HEK293 (cell line): ENCODE measurements around the gene CERS4.

Source experiments
- BCL11A ChIP-seq: fragments of 450-650 bp; formaldehyde crosslinking; IDR thresholded peaks from 2 replicates; pipeline ENCODE4 v1.5.1; 2016; ENCODE audit warnings: low read depth, missing biosample characterization, missing genetic modification characterization
- GFI1B ChIP-seq: fragments of 450-650 bp; formaldehyde crosslinking; IDR thresholded peaks from 2 replicates; pipeline ENCODE4 v1.5.1; 2016; ENCODE audit warnings: missing biosample characterization, missing genetic modification characterization
- GLI2 ChIP-seq: fragments of 450-650 bp; formaldehyde crosslinking; IDR thresholded peaks from 2 replicates; pipeline ENCODE4; 2017; ENCODE audit warnings: missing biosample characterization, missing genetic modification characterization, low read depth, borderline replicate concordance
- GLI4 ChIP-seq: fragments of 450-650 bp; formaldehyde crosslinking; IDR thresholded peaks from 2 replicates; pipeline ENCODE4 v1.5.1; 2016; ENCODE audit warnings: missing biosample characterization, missing genetic modification characterization
- GLIS2 ChIP-seq: fragments of 450-650 bp; formaldehyde crosslinking; IDR thresholded peaks from 2 replicates; pipeline ENCODE4 v1.5.1; 2016; ENCODE audit warnings: missing biosample characterization, missing genetic modification characterization
- HOXC10 ChIP-seq: sonication (generic); formaldehyde crosslinking; IDR thresholded peaks from 2 replicates; pipeline ENCODE4 v1.8.1; 2023; ENCODE audit warnings: mild to moderate bottlenecking, missing genetic modification reagents
- KLF16 ChIP-seq: fragments of 450-650 bp; formaldehyde crosslinking; IDR thresholded peaks from 2 replicates; pipeline ENCODE4 v1.5.1; 2017; ENCODE audit warnings: missing biosample characterization, missing genetic modification characterization
- MEIS1 ChIP-seq: sonication (generic); formaldehyde crosslinking; IDR thresholded peaks from 2 replicates; pipeline ENCODE4 v1.8.1; 2022; ENCODE audit warnings: missing genetic modification reagents, mild to moderate bottlenecking, borderline replicate concordance
- MZF1 ChIP-seq: fragments of 450-650 bp; formaldehyde crosslinking; IDR thresholded peaks from 2 replicates; pipeline ENCODE4 v1.5.1; 2017; ENCODE audit warnings: missing biosample characterization, missing genetic modification characterization, borderline replicate concordance
- YY1 ChIP-seq: fragments of 450-650 bp; formaldehyde crosslinking; IDR thresholded peaks from 2 replicates; pipeline ENCODE4 v1.5.1; 2018; ENCODE audit warnings: missing biosample characterization, missing genetic modification characterization
- ZFP69B ChIP-seq: fragments of 450-650 bp; formaldehyde crosslinking; IDR thresholded peaks from 2 replicates; pipeline ENCODE4 v1.5.1; 2016; ENCODE audit warnings: missing biosample characterization, missing genetic modification characterization
- ZNF112 ChIP-seq: fragments of 450-650 bp; formaldehyde crosslinking; IDR thresholded peaks from 2 replicates; pipeline ENCODE4 v1.5.0; 2017; ENCODE audit warnings: missing biosample characterization, missing genetic modification characterization
- ZNF146 ChIP-seq: fragments of 450-650 bp; formaldehyde crosslinking; IDR thresholded peaks from 2 replicates; pipeline ENCODE4 v1.5.1; 2016; ENCODE audit warnings: missing biosample characterization, missing genetic modification characterization
- ZNF221 ChIP-seq: fragments of 450-650 bp; formaldehyde crosslinking; IDR thresholded peaks from 2 replicates; pipeline ENCODE4 v1.5.1; 2017; ENCODE audit warnings: missing biosample characterization, missing genetic modification characterization, borderline replicate concordance
- ZNF292 ChIP-seq: fragments of 450-650 bp; formaldehyde crosslinking; IDR thresholded peaks from 2 replicates; pipeline ENCODE4 v1.5.1; 2016; ENCODE audit warnings: low read depth, missing biosample characterization, missing genetic modification characterization, borderline replicate concordance
- ZNF311 ChIP-seq: fragments of 450-650 bp; formaldehyde crosslinking; IDR thresholded peaks from 2 replicates; pipeline ENCODE4 v1.5.1; 2017; ENCODE audit warnings: missing biosample characterization, missing genetic modification characterization, borderline replicate concordance
- ZNF366 ChIP-seq: fragments of 450-650 bp; formaldehyde crosslinking; conservative IDR thresholded peaks from 2 replicates; pipeline ENCODE4 v1.5.1; 2016; ENCODE audit warnings: missing biosample characterization, missing genetic modification characterization
- ZNF391 ChIP-seq: fragments of 450-650 bp; formaldehyde crosslinking; IDR thresholded peaks from 2 replicates; pipeline ENCODE4 v1.5.1; 2016; ENCODE audit warnings: low read depth, missing biosample characterization, missing genetic modification characterization, borderline replicate concordance
- ZNF433 ChIP-seq: fragments of 450-650 bp; formaldehyde crosslinking; IDR thresholded peaks from 2 replicates; pipeline ENCODE4 v1.5.1; 2016; ENCODE audit warnings: missing biosample characterization, missing genetic modification characterization, low read depth
- ZNF473 ChIP-seq: fragments of 450-650 bp; formaldehyde crosslinking; IDR thresholded peaks from 2 replicates; pipeline ENCODE4 v1.5.1; 2017; ENCODE audit warnings: missing biosample characterization, missing genetic modification characterization
- ZNF747 ChIP-seq: fragments of 450-650 bp; formaldehyde crosslinking; IDR thresholded peaks from 2 replicates; pipeline ENCODE4 v1.5.1; 2016; ENCODE audit warnings: missing biosample characterization, missing genetic modification characterization
- ZNF76 ChIP-seq: fragments of 450-650 bp; formaldehyde crosslinking; IDR thresholded peaks from 2 replicates; pipeline ENCODE4; 2016; ENCODE audit warnings: low read depth, missing biosample characterization, missing genetic modification characterization, borderline replicate concordance
- ZNF777 ChIP-seq: fragments of 450-650 bp; formaldehyde crosslinking; IDR thresholded peaks from 2 replicates; pipeline ENCODE4 v1.5.1; 2017; ENCODE audit warnings: missing biosample characterization, missing genetic modification characterization, borderline replicate concordance
- ZNF785 ChIP-seq: fragments of 450-650 bp; formaldehyde crosslinking; IDR thresholded peaks from 2 replicates; pipeline ENCODE4 v1.5.1; 2016; ENCODE audit warnings: missing biosample characterization, missing genetic modification characterization
- ZSCAN30 ChIP-seq: fragments of 450-650 bp; IDR thresholded peaks from 2 replicates; pipeline ENCODE4 v1.5.1; 2018; ENCODE audit warnings: missing biosample characterization, mild to moderate bottlenecking, missing genetic modification characterization, moderate library complexity
- TF ChIP-seq, protein P1 (sequence below): fragments of 450-650 bp; formaldehyde crosslinking; IDR thresholded peaks from 2 replicates; pipeline ENCODE4 v1.5.1; 2016; ENCODE audit warnings: missing biosample characterization, missing genetic modification characterization, low read depth
- TF ChIP-seq, protein P2 (sequence below): fragments of 450-650 bp; formaldehyde crosslinking; IDR thresholded peaks from 2 replicates; pipeline ENCODE4 v1.5.1; 2016; ENCODE audit warnings: missing biosample characterization, missing genetic modification characterization
- TF ChIP-seq, protein P3 (sequence below): fragments of 450-650 bp; formaldehyde crosslinking; IDR thresholded peaks from 2 replicates; pipeline ENCODE4 v1.5.1; 2016; ENCODE audit warnings: missing biosample characterization, missing genetic modification characterization
- TF ChIP-seq, protein P4 (sequence below): fragments of 450-650 bp; formaldehyde crosslinking; IDR thresholded peaks from 2 replicates; pipeline ENCODE4 v1.5.1; 2016; ENCODE audit warnings: missing biosample characterization, missing genetic modification characterization
- TF ChIP-seq, protein P5 (sequence below): fragments of 450-650 bp; formaldehyde crosslinking; IDR thresholded peaks from 2 replicates; pipeline ENCODE4 v1.5.1; 2016; ENCODE audit warnings: missing biosample characterization, missing genetic modification characterization

CERS4 gene

DNA sequence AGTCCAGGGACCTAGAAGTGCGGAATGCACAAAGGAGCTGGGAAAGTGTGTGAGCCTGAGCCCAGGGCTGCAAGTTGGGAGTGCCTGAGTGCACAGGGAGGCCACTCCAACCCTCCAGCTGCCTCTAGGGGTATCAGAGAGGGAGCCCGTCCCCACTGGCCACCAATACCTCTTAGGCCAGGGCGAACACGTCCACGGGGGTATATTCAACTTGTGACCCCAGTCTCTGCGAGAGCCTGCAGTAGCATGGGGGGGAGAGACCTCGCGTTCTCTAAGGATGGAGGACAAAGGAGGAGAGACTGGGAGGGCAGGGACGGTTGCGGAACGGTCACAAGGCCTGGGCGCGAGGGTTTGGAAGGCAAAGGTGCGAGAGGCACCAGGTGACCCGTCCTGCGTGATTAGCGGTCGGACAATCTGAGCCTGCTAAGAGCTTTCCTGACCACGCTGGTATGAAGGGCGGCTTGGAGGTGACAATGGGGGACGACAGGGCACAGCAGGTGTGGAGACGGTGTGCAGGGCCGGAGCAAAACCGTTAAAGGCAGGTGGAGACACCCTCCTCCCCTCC is 98.3 kb downstream of the CERS4 start (continued):
- no peak for TF ChIP-seq ZNF785 (tag by site-specific recombination)
- no peak for TF ChIP-seq ZSCAN30 (tag by site-specific recombination)
- TF ChIP-seq ZNF777 = 0 out of 2 replicates have a peak, but pooled peaks have one; percentile 22
- no peak for TF ChIP-seq ZNF112 (tag by site-specific recombination)
- no peak for TF ChIP-seq YY1 (tag by site-specific recombination)
- no peak for TF ChIP-seq MEIS1
- TF ChIP-seq ZNF76 (tag by site-specific recombination) = no peak
- TF ChIP-seq, protein P1, sequence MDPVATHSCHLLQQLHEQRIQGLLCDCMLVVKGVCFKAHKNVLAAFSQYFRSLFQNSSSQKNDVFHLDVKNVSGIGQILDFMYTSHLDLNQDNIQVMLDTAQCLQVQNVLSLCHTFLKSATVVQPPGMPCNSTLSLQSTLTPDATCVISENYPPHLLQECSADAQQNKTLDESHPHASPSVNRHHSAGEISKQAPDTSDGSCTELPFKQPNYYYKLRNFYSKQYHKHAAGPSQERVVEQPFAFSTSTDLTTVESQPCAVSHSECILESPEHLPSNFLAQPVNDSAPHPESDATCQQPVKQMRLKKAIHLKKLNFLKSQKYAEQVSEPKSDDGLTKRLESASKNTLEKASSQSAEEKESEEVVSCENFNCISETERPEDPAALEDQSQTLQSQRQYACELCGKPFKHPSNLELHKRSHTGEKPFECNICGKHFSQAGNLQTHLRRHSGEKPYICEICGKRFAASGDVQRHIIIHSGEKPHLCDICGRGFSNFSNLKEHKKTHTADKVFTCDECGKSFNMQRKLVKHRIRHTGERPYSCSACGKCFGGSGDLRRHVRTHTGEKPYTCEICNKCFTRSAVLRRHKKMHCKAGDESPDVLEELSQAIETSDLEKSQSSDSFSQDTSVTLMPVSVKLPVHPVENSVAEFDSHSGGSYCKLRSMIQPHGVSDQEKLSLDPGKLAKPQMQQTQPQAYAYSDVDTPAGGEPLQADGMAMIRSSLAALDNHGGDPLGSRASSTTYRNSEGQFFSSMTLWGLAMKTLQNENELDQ = no peak
- TF ChIP-seq KLF16 (tag by site-specific recombination) = no peak
- TF ChIP-seq, protein P2, sequence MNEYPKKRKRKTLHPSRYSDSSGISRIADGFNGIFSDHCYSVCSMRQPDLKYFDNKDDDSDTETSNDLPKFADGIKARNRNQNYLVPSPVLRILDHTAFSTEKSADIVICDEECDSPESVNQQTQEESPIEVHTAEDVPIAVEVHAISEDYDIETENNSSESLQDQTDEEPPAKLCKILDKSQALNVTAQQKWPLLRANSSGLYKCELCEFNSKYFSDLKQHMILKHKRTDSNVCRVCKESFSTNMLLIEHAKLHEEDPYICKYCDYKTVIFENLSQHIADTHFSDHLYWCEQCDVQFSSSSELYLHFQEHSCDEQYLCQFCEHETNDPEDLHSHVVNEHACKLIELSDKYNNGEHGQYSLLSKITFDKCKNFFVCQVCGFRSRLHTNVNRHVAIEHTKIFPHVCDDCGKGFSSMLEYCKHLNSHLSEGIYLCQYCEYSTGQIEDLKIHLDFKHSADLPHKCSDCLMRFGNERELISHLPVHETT = no peak
- no peak for TF ChIP-seq ZNF221 (tag by site-specific recombination)
- TF ChIP-seq, protein P3, sequence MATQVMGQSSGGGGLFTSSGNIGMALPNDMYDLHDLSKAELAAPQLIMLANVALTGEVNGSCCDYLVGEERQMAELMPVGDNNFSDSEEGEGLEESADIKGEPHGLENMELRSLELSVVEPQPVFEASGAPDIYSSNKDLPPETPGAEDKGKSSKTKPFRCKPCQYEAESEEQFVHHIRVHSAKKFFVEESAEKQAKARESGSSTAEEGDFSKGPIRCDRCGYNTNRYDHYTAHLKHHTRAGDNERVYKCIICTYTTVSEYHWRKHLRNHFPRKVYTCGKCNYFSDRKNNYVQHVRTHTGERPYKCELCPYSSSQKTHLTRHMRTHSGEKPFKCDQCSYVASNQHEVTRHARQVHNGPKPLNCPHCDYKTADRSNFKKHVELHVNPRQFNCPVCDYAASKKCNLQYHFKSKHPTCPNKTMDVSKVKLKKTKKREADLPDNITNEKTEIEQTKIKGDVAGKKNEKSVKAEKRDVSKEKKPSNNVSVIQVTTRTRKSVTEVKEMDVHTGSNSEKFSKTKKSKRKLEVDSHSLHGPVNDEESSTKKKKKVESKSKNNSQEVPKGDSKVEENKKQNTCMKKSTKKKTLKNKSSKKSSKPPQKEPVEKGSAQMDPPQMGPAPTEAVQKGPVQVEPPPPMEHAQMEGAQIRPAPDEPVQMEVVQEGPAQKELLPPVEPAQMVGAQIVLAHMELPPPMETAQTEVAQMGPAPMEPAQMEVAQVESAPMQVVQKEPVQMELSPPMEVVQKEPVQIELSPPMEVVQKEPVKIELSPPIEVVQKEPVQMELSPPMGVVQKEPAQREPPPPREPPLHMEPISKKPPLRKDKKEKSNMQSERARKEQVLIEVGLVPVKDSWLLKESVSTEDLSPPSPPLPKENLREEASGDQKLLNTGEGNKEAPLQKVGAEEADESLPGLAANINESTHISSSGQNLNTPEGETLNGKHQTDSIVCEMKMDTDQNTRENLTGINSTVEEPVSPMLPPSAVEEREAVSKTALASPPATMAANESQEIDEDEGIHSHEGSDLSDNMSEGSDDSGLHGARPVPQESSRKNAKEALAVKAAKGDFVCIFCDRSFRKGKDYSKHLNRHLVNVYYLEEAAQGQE = no peak
- no peak for TF ChIP-seq ZNF366 (tag by site-specific recombination)
- no peak for TF ChIP-seq ZNF473 (tag by site-specific recombination)
- peak; percentile 9; the same call in 1 of the 2 replicates for TF ChIP-seq GFI1B (tag by site-specific recombination)
- no peak for TF ChIP-seq GLI2 (tag by site-specific recombination)
- no peak for TF ChIP-seq ZNF292 (tag by site-specific recombination)
- TF ChIP-seq ZFP69B (tag by site-specific recombination) = no peak
- TF ChIP-seq GLI4 (tag by site-specific recombination) = no peak
- TF ChIP-seq, protein P4, sequence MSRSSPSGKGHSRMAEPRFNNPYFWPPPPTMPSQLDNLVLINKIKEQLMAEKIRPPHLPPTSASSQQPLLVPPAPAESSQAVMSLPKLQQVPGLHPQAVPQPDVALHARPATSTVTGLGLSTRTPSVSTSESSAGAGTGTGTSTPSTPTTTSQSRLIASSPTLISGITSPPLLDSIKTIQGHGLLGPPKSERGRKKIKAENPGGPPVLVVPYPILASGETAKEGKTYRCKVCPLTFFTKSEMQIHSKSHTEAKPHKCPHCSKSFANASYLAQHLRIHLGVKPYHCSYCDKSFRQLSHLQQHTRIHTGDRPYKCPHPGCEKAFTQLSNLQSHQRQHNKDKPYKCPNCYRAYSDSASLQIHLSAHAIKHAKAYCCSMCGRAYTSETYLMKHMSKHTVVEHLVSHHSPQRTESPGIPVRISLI = no peak
- no peak for TF ChIP-seq GLIS2 (tag by site-specific recombination)
- TF ChIP-seq ZNF391 (tag by site-specific recombination) = 0 out of 2 replicates have a peak, but pooled peaks have one; percentile 74
- TF ChIP-seq MZF1 = no peak
- no peak for TF ChIP-seq ZNF433
- TF ChIP-seq BCL11A (tag by site-specific recombination) = no peak
- TF ChIP-seq ZNF747 (tag by site-specific recombination) = no peak
- TF ChIP-seq, protein P5, sequence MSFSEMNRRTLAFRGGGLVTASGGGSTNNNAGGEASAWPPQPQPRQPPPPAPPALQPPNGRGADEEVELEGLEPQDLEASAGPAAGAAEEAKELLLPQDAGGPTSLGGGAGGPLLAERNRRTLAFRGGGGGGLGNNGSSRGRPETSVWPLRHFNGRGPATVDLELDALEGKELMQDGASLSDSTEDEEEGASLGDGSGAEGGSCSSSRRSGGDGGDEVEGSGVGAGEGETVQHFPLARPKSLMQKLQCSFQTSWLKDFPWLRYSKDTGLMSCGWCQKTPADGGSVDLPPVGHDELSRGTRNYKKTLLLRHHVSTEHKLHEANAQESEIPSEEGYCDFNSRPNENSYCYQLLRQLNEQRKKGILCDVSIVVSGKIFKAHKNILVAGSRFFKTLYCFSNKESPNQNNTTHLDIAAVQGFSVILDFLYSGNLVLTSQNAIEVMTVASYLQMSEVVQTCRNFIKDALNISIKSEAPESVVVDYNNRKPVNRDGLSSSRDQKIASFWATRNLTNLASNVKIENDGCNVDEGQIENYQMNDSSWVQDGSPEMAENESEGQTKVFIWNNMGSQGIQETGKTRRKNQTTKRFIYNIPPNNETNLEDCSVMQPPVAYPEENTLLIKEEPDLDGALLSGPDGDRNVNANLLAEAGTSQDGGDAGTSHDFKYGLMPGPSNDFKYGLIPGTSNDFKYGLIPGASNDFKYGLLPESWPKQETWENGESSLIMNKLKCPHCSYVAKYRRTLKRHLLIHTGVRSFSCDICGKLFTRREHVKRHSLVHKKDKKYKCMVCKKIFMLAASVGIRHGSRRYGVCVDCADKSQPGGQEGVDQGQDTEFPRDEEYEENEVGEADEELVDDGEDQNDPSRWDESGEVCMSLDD (tag by site-specific recombination) = peak; percentile 58; the same call in 1 of the 2 replicates
- no peak for TF ChIP-seq ZNF311
- no peak; the same call in 1 of the 2 replicates for TF ChIP-seq HOXC10 (CRISPR knock-in tag)
- 0 out of 2 replicates have a peak, but pooled peaks have one; percentile 12 for TF ChIP-seq ZNF146 (tag by site-specific recombination)
